ENCODE measurements around the gene SLC4A2.

Gene SLC4A2

GRCh38 chr7:151080522-151081169, 21.3 kb downstream of the SLC4A2 start, which contains the start of gene FASTK:
Gene FASTK (minus strand): TSS chr7:151080809. CDS start chr7:151080766, 43 bp downstream.
- no peak for DNase-seq (ENCODE audit: low read depth, low spot score)

- no peak for DNase-seq (ENCODE audit: low read depth, low spot score)
These were observed 22.0 kb downstream of the SLC4A2 start for GRCh38 chr7:151081170-151082101.

GRCh38 chr7:151082141-151083070, 23.0 kb downstream of the SLC4A2 start:
- DNase-seq (ENCODE audit: low read depth, low spot score), result no peak

- DNase-seq (ENCODE audit: low read depth, low spot score), result no peak
These were observed 23.9 kb downstream of the SLC4A2 start, which contains the start of gene TMUB1 for GRCh38 chr7:151083071-151083823. Gene TMUB1 (minus strand): TSS chr7:151083493. CDS start chr7:151082563, 930 bp downstream.

- DNase-seq (ENCODE audit: low read depth, low spot score), result no peak
These were observed 24.4 kb downstream of the SLC4A2 start for GRCh38 chr7:151083824-151084160.

- no peak for DNase-seq (ENCODE audit: low read depth, low spot score)
These were observed 25.9 kb downstream of the SLC4A2 start for GRCh38 chr7:151085329-151085690.

DNA sequence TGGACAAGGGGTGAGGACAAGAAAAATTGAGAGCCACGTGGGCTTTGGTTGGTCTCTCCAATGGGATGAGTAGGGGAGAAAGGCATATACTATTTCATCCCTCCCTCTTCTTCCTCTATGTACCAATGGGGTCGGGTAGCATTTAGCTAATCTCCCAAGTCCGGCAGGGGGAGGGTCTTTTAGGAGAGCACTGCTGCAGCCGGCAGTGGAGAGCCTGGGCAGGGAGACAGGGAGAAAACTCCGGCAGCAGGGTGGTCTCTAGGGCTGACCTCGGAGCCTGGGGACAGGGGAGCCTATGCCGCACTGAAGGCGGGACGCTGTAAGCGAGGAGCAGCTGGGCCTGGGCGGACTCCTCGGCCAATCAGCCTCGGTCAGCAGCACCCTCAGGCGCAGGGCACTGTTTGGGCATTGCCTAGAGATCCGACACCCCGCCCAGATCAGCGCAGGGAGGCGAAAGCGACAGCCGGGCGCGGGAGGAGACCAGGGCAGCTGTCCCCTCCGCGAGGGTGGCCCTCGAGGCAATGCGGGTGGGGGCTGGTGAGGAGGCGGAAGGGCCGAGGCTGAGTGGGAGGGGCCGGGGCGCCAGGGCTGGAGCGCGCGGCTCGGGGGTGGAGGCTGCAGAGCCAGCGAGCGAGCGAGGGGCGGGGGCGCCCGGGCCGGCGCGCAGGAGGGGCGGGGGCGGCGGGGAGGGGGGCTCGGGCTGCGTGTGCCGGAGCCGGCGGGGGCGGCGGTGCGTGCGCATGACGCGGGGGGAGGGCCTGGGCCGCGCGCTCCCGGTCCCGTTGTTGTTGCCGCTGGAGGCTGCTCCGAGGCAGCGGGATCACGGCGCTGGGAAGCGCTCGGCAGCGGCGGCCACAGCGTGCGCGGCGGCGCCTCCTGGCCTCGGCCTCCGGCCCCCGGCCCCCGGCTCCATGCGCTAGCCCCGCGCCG, 26.6 kb downstream of the SLC4A2 start, which contains the start of gene AGAP3:
Gene AGAP3 (plus strand): TSS at position 785 of the 930 bp plus-strand sequence. CDS start 267 bp downstream, outside the sequence.
- no peak for DNase-seq (ENCODE audit: low read depth, low spot score)

- no peak for DNase-seq (ENCODE audit: low read depth, low spot score)
These were observed 27.4 kb downstream of the SLC4A2 start for GRCh38 chr7:151086802-151087244.

DNA sequence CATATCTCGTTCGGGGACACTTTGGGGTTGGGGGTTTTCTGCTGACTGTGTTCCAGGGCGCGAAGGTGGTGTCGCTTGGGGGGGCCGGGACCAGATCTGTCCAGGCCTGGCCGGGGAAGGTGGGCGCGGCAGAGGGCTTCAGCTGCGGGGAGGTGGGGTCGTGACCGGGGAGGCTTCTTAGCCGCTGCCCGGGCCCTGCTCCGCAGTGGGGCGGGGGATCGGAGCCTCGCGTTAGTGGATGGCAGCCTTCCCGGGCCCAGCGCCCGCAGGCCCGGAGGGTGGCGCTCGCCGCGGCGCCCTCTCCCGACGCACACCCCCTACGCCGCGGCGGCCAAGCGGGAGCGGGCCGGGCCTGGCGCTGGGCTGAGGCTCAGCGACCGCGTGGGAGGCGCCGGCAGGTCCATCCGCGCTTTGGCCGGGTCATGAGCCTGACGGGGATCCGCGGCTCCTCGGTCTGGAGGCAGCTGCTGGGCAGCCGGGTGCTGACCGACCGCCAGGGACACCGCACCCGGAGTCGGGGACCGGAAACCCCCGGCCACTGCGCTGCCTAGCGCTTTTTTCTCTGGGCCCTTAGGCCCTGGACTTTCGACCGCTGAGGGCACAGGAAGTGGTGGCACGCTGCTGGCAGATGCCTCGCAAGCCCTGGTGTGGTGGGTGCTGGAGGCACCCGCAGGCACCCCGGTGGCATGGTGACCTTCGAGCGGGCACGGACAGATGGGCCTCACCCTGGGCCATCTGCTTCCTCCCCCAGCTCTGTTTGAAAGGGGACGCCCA, 28.0 kb downstream of the SLC4A2 start:
- no peak for DNase-seq (ENCODE audit: low read depth, low spot score)

- no peak for DNase-seq (ENCODE audit: low read depth, low spot score)
These were observed 28.8 kb downstream of the SLC4A2 start for GRCh38 chr7:151088019-151088855.

DNA sequence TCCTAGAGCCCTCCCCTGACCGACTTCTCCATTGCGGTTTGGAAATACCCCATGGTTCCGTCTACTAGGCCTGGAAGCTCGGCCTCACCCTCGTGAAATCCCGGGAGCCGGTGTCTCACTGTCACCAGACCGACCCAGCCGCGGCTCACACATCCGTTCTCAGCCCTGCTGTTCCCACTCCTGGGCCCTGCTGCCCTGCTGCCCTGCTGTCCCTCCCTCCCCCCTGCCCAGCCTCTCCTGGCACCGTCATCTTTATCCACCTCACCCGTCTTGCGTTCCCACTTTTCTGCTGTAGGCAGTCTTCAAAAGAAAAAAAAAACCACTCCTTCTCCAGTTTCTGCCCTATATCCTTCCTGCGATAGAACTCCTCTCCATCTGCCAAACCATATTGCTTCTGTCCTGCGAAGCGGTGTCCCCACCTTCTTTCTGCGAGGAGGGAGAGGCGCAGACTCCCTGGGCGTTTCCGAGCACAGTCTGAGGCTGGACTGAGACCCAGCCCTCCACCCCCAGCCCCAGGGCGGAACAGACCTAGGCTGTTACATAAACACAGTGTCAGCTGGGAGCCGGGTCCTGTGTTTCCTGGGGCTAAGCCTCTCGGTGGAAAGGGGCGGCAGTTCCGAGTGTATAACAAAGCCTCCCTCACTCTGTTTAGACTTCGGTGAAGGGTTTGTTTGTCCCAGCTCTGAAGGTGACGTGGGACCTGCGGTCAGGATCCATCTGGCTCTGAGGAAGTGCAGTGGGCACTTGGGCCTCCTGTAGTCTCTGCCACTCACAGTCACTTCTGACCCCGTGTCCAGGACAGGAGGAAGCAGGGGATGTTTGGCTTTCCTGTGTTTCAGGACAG, 29.7 kb downstream of the SLC4A2 start:
- DNase-seq (ENCODE audit: low read depth, low spot score), result no peak

DNA sequence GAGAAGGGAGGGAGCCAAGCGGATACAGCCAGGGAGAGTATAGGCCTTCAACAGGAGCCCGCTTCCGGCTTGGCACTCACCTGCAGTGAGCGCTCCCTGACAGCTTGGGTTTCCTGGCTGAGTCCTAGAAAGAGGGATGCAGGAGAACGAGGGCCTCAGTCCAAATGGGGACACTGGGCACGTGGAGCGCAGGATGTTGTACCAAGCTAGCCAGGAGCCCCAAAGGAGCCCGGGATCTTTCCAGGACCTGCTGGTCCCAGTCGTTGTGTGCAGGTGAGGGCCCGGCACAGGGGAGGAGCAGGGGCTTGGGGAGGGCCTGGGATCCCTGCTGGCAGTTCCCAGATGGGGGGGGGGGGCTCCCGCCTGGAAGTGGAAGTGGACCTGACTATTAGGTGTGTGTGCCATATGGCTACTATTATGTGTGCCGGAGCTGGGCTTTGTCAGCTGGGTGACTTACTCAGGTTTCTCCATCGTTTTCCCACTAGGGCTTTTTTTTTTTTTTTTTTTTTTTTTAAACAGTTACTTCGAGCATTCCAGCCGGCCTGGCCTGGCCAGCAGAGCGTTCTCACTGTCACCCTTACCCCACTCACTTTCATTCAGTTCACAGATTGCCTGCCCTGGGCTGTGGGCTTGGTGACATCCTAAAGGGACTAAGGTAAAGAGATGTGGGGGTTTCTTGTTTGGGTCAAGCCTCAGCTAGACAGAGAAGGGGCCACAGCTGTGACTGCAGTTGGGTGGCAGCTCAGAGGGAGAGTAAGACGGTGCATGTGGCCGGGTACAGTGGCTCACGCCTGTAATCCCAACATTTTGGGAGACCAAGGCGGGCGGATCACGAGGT, 30.7 kb downstream of the SLC4A2 start:
- no peak for DNase-seq (ENCODE audit: low read depth, low spot score)

DNA sequence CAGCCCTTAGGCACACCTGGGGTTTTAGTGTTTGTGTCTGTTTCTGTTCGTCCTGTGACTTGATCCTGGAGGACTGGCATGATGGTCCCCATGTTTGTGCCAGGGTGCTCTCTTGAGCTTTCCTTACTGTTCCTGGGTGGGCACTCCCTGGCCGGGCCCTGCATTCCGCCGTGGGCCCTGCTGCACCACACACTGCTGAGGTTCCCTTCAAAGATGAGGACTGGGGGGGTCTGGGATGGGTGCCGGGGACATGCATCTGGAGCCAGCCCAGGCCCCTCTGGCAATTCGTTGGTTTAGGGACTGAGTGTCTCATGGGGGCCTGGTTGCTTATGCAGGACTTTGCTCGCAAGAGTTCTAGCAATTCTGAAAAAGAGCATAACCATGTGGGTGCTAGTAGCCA, 31.6 kb downstream of the SLC4A2 start:
- no peak for DNase-seq (ENCODE audit: low read depth, low spot score)

DNA sequence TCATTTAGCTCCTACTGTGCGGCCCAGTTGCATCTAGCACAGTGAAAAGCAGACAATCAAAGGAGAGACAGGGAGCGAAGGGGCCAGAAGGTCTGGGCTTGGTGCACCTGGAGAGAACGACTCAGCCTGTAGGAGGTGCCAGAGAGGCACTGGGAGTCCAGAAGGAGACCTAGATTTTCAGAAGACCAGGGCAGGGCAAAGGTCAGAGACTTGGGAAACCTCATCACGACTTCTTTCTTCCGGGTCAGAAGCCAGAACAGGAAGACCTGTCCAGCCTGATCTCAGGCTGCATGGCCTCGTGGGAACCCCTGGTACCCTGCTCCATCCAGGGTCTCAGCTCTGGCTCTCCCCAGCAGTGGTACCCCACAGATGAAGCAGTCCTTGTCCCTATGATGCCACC, 32.0 kb downstream of the SLC4A2 start:
- DNase-seq (ENCODE audit: low read depth, low spot score), result no peak

GRCh38 chr7:151091988-151092387, 32.6 kb downstream of the SLC4A2 start:
- DNase-seq (ENCODE audit: low read depth, low spot score), result no peak

DNA sequence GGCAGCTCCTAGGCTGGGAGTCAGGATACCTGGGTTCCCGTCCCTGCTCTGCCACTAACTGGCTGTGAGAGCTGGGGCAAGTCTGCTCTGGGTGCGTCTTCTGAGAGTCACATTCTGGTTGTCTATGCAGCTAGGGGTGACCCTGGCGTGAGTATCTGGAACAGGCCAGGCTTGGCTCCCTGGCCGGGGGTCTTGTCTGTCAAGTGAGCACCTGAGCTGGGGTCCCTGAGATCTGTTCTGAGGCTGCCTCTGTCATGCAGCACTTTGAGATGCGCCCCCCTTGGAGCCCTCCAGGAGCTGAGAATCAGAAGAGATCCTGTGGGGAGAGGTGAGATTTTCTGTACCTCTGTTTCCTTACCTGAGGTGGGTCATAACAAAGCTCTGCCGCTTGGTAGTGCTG, 34.4 kb downstream of the SLC4A2 start:
- no peak for DNase-seq (ENCODE audit: low read depth, low spot score)
